Measurements from ENCODE around the gene MRPS34.

DNA sequence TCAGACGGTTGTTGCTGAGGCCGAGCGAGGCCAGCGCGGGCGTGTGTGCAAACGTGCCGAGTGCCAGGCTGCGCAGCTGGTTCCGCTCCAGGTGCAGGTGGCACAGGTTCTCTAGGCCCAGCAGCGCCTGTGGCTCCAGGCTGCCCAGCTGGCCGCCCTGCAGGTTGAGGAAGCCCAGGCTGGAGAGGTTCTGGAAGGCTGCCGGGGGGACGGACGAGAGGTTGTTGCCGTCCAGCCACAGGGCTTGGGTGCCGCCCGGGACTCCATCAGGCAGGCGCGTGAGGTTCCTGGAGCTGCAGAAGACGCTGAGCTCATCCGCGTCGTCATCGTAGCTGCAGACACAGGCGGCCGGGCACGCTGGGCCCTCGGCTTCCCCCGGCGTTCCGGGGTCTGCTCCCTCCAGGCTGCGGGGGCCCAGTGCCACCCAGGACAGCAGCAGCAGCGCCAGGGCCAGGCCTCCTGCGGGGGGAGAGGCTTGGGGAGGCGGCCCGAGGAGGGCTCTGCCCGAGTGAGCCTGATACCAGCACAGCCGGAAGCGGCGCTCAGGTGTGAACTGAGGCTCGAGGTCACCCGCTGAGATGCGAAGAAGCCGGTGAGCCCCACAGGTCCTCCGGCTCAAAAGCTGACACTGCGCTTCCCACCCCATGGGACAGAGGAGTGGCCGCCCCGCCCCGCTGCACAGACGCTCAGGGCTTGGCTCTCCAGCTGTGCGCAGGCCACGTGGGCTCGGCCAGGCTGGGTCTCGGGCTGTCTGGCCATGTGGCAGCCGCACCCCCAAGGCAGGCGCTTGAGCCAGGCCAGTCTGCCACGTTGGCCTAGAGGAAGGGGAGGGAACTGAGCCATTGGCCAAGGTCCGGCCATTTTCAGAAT lies 19.2 kb upstream of the MRPS34 start:
- TF ChIP-seq POLR2A (IDR thresholded peaks at IDR 0.05) (no peak), CTCF (IDR thresholded peaks at IDR 0.05) (no peak), EP300 (IDR thresholded peaks at IDR 0.05) (no peak), POLR2AphosphoS5 (IDR thresholded peaks at IDR 0.05) (no peak)

Measured in gastroesophageal sphincter (tissue), 3 donors.